Measurements from ENCODE around the gene EDRF1.

The EDRF1 gene

GRCh38 chr10:125797424-125797823 lies 77.9 kb downstream of the EDRF1 start:
- H3K4me1 ChIP-seq (ENCODE audit: insufficient read depth, low read length, severe bottlenecking) = no peaks in the 10 kb centered on the region
- H3K4me3 ChIP-seq (ENCODE audit: low read depth, low read length, poor library complexity, severe bottlenecking) = no peak overlapping the region
- H3K27me3 ChIP-seq (ENCODE audit: insufficient read depth, low read length) = no peaks in the 10 kb centered on the region
- no peaks in the 10 kb centered on the region for H4K20me1 ChIP-seq (ENCODE audit: insufficient read depth, low read length)
- no peaks in the 10 kb centered on the region for H3K9me2 ChIP-seq (ENCODE audit: low read depth, low read length)
- no peak overlapping the region for H3K9ac ChIP-seq (ENCODE audit: low read length)
- peaks cover 33% of the 10 kb centered on the region for H3K36me3 ChIP-seq (ENCODE audit: insufficient read depth, low read length)
- no peaks in the 10 kb centered on the region for H3K79me2 ChIP-seq (ENCODE audit: insufficient read depth, low read length)
- no peak overlapping the region for H3K27ac ChIP-seq (ENCODE audit: low read depth, low read length, poor library complexity, severe bottlenecking)
- H3K9me3 ChIP-seq (ENCODE audit: low read length) = no peaks in the 10 kb centered on the region
- no peak overlapping the region for H2AFZ ChIP-seq (ENCODE audit: low read length)
- TF ChIP-seq EZH2 (IDR thresholded peaks at IDR 0.05; ENCODE audit: borderline replicate concordance, low read length) = no peak
- TF ChIP-seq CTCF (IDR thresholded peaks at IDR 0.05; ENCODE audit: low read length) = no peak
- H3K4me2 ChIP-seq (ENCODE audit: low read length) = no peak overlapping the region
- no peaks in the 10 kb centered on the region for H3F3A ChIP-seq (ENCODE audit: insufficient read depth, low read length)

- TF ChIP-seq EZH2 (IDR thresholded peaks at IDR 0.05; ENCODE audit: borderline replicate concordance, low read length) = no peak
- TF ChIP-seq CTCF (IDR thresholded peaks at IDR 0.05; ENCODE audit: low read length) = no peak
- Histone ChIP-seq H3F3A (ENCODE audit: insufficient read depth, low read length) (no peaks in the 10 kb centered on the region), H3K9me2 (ENCODE audit: low read depth, low read length) (no peaks in the 10 kb centered on the region), H3K4me3 (ENCODE audit: low read depth, low read length, poor library complexity, severe bottlenecking) (no peak overlapping the region), H3K4me1 (ENCODE audit: insufficient read depth, low read length, severe bottlenecking) (no peaks in the 10 kb centered on the region), H3K79me2 (ENCODE audit: insufficient read depth, low read length) (no peaks in the 10 kb centered on the region), H3K27ac (ENCODE audit: low read depth, low read length, poor library complexity, severe bottlenecking) (no peak overlapping the region), H2AFZ (ENCODE audit: low read length) (no peak overlapping the region), H3K9me3 (ENCODE audit: low read length) (no peaks in the 10 kb centered on the region), H3K9ac (ENCODE audit: low read length) (no peak overlapping the region), H3K36me3 (ENCODE audit: insufficient read depth, low read length) (peaks cover 33% of the 10 kb centered on the region), H3K4me2 (ENCODE audit: low read length) (no peak overlapping the region), H3K27me3 (ENCODE audit: insufficient read depth, low read length) (no peaks in the 10 kb centered on the region), H4K20me1 (ENCODE audit: insufficient read depth, low read length) (no peaks in the 10 kb centered on the region)
Measured at GRCh38 chr10:125797994-125798662, 78.6 kb downstream of the EDRF1 start.

- H3F3A ChIP-seq (ENCODE audit: insufficient read depth, low read length) = no peaks in the 10 kb centered on the region
- no peaks in the 10 kb centered on the region for H3K79me2 ChIP-seq (ENCODE audit: insufficient read depth, low read length)
Measured at GRCh38 chr10:125799451-125800182, 80.1 kb downstream of the EDRF1 start.

More at GRCh38 chr10:125799451-125800182, 80.1 kb downstream of the EDRF1 start:
- H3K27me3 ChIP-seq (ENCODE audit: insufficient read depth, low read length) = no peaks in the 10 kb centered on the region
- no peak overlapping the region for H3K9ac ChIP-seq (ENCODE audit: low read length)
- H3K9me3 ChIP-seq (ENCODE audit: low read length) = no peaks in the 10 kb centered on the region
- no peak overlapping the region for H3K27ac ChIP-seq (ENCODE audit: low read depth, low read length, poor library complexity, severe bottlenecking)
- H3K36me3 ChIP-seq (ENCODE audit: insufficient read depth, low read length) = peaks cover 33% of the 10 kb centered on the region
- H3K4me1 ChIP-seq (ENCODE audit: insufficient read depth, low read length, severe bottlenecking) = no peaks in the 10 kb centered on the region
- H4K20me1 ChIP-seq (ENCODE audit: insufficient read depth, low read length) = no peaks in the 10 kb centered on the region
- no peak overlapping the region for H3K4me3 ChIP-seq (ENCODE audit: low read depth, low read length, poor library complexity, severe bottlenecking)
- no peak overlapping the region for H3K4me2 ChIP-seq (ENCODE audit: low read length)
- H2AFZ ChIP-seq (ENCODE audit: low read length) = no peak overlapping the region
- no peak for TF ChIP-seq CTCF (IDR thresholded peaks at IDR 0.05; ENCODE audit: low read length)
- no peak for TF ChIP-seq EZH2 (IDR thresholded peaks at IDR 0.05; ENCODE audit: borderline replicate concordance, low read length)
- no peaks in the 10 kb centered on the region for H3K9me2 ChIP-seq (ENCODE audit: low read depth, low read length)

Measured in OCI-LY1 (cell line).